ENCODE results near the gene RAP1GAP2. TPM values are rescaled to one million over a fixed set of nuclear protein-coding genes. Genes with fewer than 3 reads are reported as not detected.
"Not testable (repeated sequence)": the region's sequence is repeated elsewhere in the genome, so short reads cannot be mapped to it uniquely, and the experiment has no call there.

Gene RAP1GAP2
- total RNA-seq, 2 experiments from 2014 or later: 9.4 to 11.0 TPM

DNA sequence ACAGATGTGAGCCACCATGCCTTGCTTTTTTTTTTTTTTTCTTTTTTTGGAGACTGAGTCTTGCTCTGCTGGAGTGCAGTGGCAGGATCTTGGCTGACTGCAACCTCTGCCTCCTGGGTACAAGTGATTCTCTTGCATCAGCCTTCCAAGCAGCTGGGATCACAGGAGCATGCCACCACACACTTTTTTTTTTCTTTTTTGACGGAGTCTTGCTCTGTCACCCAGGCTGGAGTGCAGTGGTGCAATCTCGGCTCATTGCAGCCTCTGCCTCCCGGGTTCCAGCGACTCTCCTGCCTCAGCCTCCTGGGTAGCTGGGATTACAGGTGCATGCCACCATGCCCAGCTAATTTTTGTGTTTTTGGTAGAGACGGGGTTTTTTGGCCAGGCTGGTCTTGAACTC is 23.1 kb downstream of the RAP1GAP2 start:
- Mint-ChIP-seq H3K4me1 (ENCODE audit: low read depth) (peaks cover 18% of the 10 kb centered on the region), H3K27me3 (ENCODE audit: low read depth) (peaks cover 17% of the 10 kb centered on the region)
- CTCF ChIA-PET; POLR2A ChIA-PET; H3K36me3 Mint-ChIP-seq (ENCODE audit: low read depth); H3K4me3 Mint-ChIP-seq; DNase-seq; ATAC-seq; H3K9me3 Mint-ChIP-seq (ENCODE audit: insufficient read depth); H3K27ac Mint-ChIP-seq: not testable (repeated sequence)

- H3K4me1 Mint-ChIP-seq (ENCODE audit: low read depth): peaks cover 11% of the 10 kb centered on the region
- no peak overlapping the region for H3K27ac Mint-ChIP-seq
- peaks cover 17% of the 10 kb centered on the region for H3K27me3 Mint-ChIP-seq (ENCODE audit: low read depth)
- H3K9me3 Mint-ChIP-seq (ENCODE audit: insufficient read depth): no peaks in the 10 kb centered on the region
- no peak for DNase-seq
- no peak for ATAC-seq
- ChIA-PET CTCF (no interaction called here), POLR2A (no interaction called here)
- no peak overlapping the region for H3K4me3 Mint-ChIP-seq
- peaks cover 2% of the 10 kb centered on the region for H3K36me3 Mint-ChIP-seq (ENCODE audit: low read depth)
Measured at GRCh38 chr17:2819921-2820501, 23.8 kb downstream of the RAP1GAP2 start.

- H3K27me3 Mint-ChIP-seq (ENCODE audit: low read depth): peaks cover 23% of the 10 kb centered on the region
- no peak overlapping the region for H3K4me3 Mint-ChIP-seq
- ChIA-PET CTCF (no interaction called here), POLR2A (no interaction called here)
- ATAC-seq: no peak
- H3K36me3 Mint-ChIP-seq (ENCODE audit: low read depth): no peaks in the 10 kb centered on the region
- no peak overlapping the region for H3K27ac Mint-ChIP-seq
- no peaks in the 10 kb centered on the region for H3K9me3 Mint-ChIP-seq (ENCODE audit: insufficient read depth)
- DNase-seq: no peak
- H3K4me1 Mint-ChIP-seq (ENCODE audit: low read depth): peaks cover 5% of the 10 kb centered on the region
Measured at GRCh38 chr17:2821868-2822267, 25.6 kb downstream of the RAP1GAP2 start.

GRCh38 chr17:2822358-2822757 is 26.1 kb downstream of the RAP1GAP2 start:
- ChIA-PET CTCF (no interaction called here), POLR2A (no interaction called here)
- no peak for ATAC-seq
- DNase-seq: no peak
- peaks cover 5% of the 10 kb centered on the region for H3K4me1 Mint-ChIP-seq (ENCODE audit: low read depth)
- H3K36me3 Mint-ChIP-seq (ENCODE audit: low read depth): no peaks in the 10 kb centered on the region
- no peak overlapping the region for H3K4me3 Mint-ChIP-seq
- H3K27ac Mint-ChIP-seq: no peak overlapping the region
- H3K27me3 Mint-ChIP-seq (ENCODE audit: low read depth): peaks cover 28% of the 10 kb centered on the region
- H3K9me3 Mint-ChIP-seq (ENCODE audit: insufficient read depth): no peaks in the 10 kb centered on the region

- H3K27me3 Mint-ChIP-seq (ENCODE audit: low read depth): peaks cover 27% of the 10 kb centered on the region
Measured at GRCh38 chr17:2825253-2825970, 29.2 kb downstream of the RAP1GAP2 start.

GRCh38 chr17:2828397-2829038 is 32.3 kb downstream of the RAP1GAP2 start:
- Mint-ChIP-seq H3K4me3 (peak overlapping the region; percentile 29), H3K9me3 (ENCODE audit: insufficient read depth) (no peaks in the 10 kb centered on the region), H3K27ac (no peak overlapping the region), H3K27me3 (ENCODE audit: low read depth) (peaks cover 18% of the 10 kb centered on the region), H3K36me3 (ENCODE audit: low read depth) (no peaks in the 10 kb centered on the region), H3K4me1 (ENCODE audit: low read depth) (peaks cover 14% of the 10 kb centered on the region)
- CTCF ChIA-PET: interaction anchor here (0.8 to 1.7 kb wide), 3 partner anchors 18 to 446 kb away, joined by 3 to 9 read pairs (median 4); no protein-coding TSS in a partner anchor
- DNase-seq (peak; percentile 82), ATAC-seq (peak; percentile 84)
- POLR2A ChIA-PET: no interaction called here

More at GRCh38 chr17:2825253-2825970, 29.2 kb downstream of the RAP1GAP2 start:
- Mint-ChIP-seq H3K27ac (no peak overlapping the region), H3K36me3 (ENCODE audit: low read depth) (no peaks in the 10 kb centered on the region), H3K9me3 (ENCODE audit: insufficient read depth) (no peaks in the 10 kb centered on the region), H3K4me3 (no peak overlapping the region), H3K4me1 (ENCODE audit: low read depth) (peaks cover 14% of the 10 kb centered on the region)
- ATAC-seq (no peak), DNase-seq (no peak)
- ChIA-PET POLR2A (interaction anchor here (3.0 kb wide), 1 partner anchor 11 kb away, joined by 10 read pairs; no protein-coding TSS in a partner anchor), CTCF (interaction anchor here (0.8 to 2.1 kb wide), 3 partner anchors 10 to 39 kb away, joined by 3 to 10 read pairs (median 3); no protein-coding TSS in a partner anchor)

DNA sequence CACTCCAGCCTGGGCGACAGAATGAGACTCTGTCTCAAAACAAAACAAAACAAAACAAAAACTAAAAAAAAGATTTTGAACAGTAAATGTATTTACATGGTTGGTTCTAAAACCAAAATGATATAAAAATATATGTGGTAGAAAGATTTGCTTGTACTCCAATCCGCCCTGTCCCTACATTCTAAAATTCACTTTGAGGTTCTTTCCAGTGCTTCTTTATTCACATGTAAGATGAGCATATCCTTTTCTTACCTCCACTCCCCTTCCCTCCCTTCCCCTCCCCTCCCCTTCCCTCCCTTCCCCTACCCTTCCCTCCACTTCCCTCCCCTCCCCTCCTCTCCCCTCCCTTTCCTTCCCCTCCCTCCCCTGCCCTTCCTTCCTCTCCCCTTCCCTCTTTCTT is 34.4 kb downstream of the RAP1GAP2 start:
- no peaks in the 10 kb centered on the region for H3K9me3 Mint-ChIP-seq (ENCODE audit: insufficient read depth)
- POLR2A ChIA-PET: interaction anchor here (0.9 kb wide), 1 partner anchor 40 kb away, joined by 4 read pairs; no protein-coding TSS in a partner anchor
- H3K36me3 Mint-ChIP-seq (ENCODE audit: low read depth): no peaks in the 10 kb centered on the region
- no peak for DNase-seq
- no peak overlapping the region for H3K4me3 Mint-ChIP-seq
- peaks cover 17% of the 10 kb centered on the region for H3K27me3 Mint-ChIP-seq (ENCODE audit: low read depth)
- ATAC-seq: no peak
- H3K4me1 Mint-ChIP-seq (ENCODE audit: low read depth): peaks cover 11% of the 10 kb centered on the region
- CTCF ChIA-PET: no interaction called here
- H3K27ac Mint-ChIP-seq: no peak overlapping the region

DNA sequence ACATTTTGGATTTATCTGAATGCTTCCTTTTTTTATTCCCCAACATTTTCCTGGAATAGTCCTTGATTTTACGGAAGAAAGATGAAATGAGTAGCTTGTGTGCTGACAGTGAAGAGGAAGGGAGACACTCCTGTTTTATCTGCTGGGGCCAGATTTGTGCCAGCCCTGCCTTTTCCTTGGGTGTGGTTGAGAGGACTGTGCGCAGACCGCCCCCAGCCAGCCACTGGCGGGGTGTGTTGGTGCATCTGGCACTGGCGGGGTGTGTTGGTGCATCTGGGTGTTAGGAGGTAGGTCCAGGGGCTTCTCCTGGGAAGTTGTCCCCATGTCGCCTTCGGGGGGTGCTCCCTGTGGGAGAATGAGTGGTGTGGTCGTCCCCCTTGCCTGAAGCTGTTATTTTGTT is 39.5 kb downstream of the RAP1GAP2 start:
- ATAC-seq: no peak
- no peak overlapping the region for H3K4me3 Mint-ChIP-seq
- CTCF ChIA-PET: interaction anchor here (1.9 to 2.3 kb wide), 2 partner anchors 50 to 454 kb away, joined by 4 to 18 read pairs; no protein-coding TSS in a partner anchor
- no peaks in the 10 kb centered on the region for H3K9me3 Mint-ChIP-seq (ENCODE audit: insufficient read depth)
- H3K27me3 Mint-ChIP-seq (ENCODE audit: low read depth): peaks cover 10% of the 10 kb centered on the region
- H3K36me3 Mint-ChIP-seq (ENCODE audit: low read depth): no peaks in the 10 kb centered on the region
- POLR2A ChIA-PET: no interaction called here
- DNase-seq: no peak
- H3K27ac Mint-ChIP-seq: no peak overlapping the region
- peaks cover 4% of the 10 kb centered on the region for H3K4me1 Mint-ChIP-seq (ENCODE audit: low read depth)

GRCh38 chr17:2837147-2837561 is 40.9 kb downstream of the RAP1GAP2 start:
- no peak overlapping the region for H3K27ac Mint-ChIP-seq
- ATAC-seq: no peak
- POLR2A ChIA-PET: no interaction called here
- CTCF ChIA-PET: interaction anchor here (0.7 to 2.3 kb wide), 8 partner anchors 12 to 455 kb away, joined by 3 to 18 read pairs (median 4); no protein-coding TSS in a partner anchor
- H3K36me3 Mint-ChIP-seq (ENCODE audit: low read depth): no peaks in the 10 kb centered on the region
- peak; percentile 44 for DNase-seq
- peaks cover 4% of the 10 kb centered on the region for H3K4me1 Mint-ChIP-seq (ENCODE audit: low read depth)
- no peak overlapping the region for H3K4me3 Mint-ChIP-seq
- H3K9me3 Mint-ChIP-seq (ENCODE audit: insufficient read depth): no peaks in the 10 kb centered on the region
- peaks cover 10% of the 10 kb centered on the region for H3K27me3 Mint-ChIP-seq (ENCODE audit: low read depth)

- ATAC-seq (no peak), DNase-seq (no peak)
- ChIA-PET POLR2A (no interaction called here), CTCF (no interaction called here)
- no peak overlapping the region for H3K27ac Mint-ChIP-seq
- H3K4me3 Mint-ChIP-seq: no peak overlapping the region
- H3K9me3 Mint-ChIP-seq (ENCODE audit: insufficient read depth): no peaks in the 10 kb centered on the region
- peaks cover 2% of the 10 kb centered on the region for H3K27me3 Mint-ChIP-seq (ENCODE audit: low read depth)
- peaks cover 4% of the 10 kb centered on the region for H3K4me1 Mint-ChIP-seq (ENCODE audit: low read depth)
- no peaks in the 10 kb centered on the region for H3K36me3 Mint-ChIP-seq (ENCODE audit: low read depth)
Measured at GRCh38 chr17:2841606-2842005, 45.4 kb downstream of the RAP1GAP2 start.

DNA sequence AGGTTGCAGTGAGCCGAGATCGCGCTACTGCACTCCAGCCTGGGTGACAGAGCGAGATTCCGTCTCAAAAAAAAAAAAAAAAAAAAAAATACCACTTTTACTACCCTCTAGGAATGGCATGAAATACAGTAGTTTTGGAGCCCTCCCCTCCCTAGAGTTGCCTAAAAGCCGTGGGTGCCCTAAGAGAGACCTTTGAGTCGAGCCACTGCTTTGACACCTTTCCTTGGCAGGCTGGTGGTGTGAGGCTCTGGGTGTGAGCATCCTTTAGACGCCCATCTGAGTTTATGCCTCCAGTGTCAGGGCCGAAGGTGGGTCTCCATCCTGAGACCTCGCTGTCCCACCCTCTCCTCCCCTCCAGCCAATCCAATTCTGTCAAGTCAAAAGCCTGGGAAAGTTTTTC is 46.2 kb downstream of the RAP1GAP2 start:
- Mint-ChIP-seq H3K27me3 (ENCODE audit: low read depth) (no peaks in the 10 kb centered on the region), H3K4me1 (ENCODE audit: low read depth) (peaks cover under 1% of the 10 kb centered on the region), H3K9me3 (ENCODE audit: insufficient read depth) (no peaks in the 10 kb centered on the region), H3K36me3 (ENCODE audit: low read depth) (no peaks in the 10 kb centered on the region), H3K4me3 (no peak overlapping the region), H3K27ac (no peak overlapping the region)
- DNase-seq: no peak
- ATAC-seq: no peak
- ChIA-PET POLR2A (no interaction called here), CTCF (no interaction called here)

- ChIA-PET CTCF (interaction anchor here (0.8 kb wide), 1 partner anchor 58 kb away, joined by 3 read pairs; no protein-coding TSS in a partner anchor), POLR2A (no interaction called here)
Measured at GRCh38 chr17:2844416-2844815, 48.2 kb downstream of the RAP1GAP2 start.

More at GRCh38 chr17:2844416-2844815, 48.2 kb downstream of the RAP1GAP2 start:
- peaks cover 13% of the 10 kb centered on the region for H3K4me1 Mint-ChIP-seq (ENCODE audit: low read depth)
- H3K27ac Mint-ChIP-seq: no peak overlapping the region
- H3K36me3 Mint-ChIP-seq (ENCODE audit: low read depth): no peaks in the 10 kb centered on the region
- no peaks in the 10 kb centered on the region for H3K9me3 Mint-ChIP-seq (ENCODE audit: insufficient read depth)
- peaks cover 3% of the 10 kb centered on the region for H3K27me3 Mint-ChIP-seq (ENCODE audit: low read depth)
- DNase-seq (no peak), ATAC-seq (no peak)
- H3K4me3 Mint-ChIP-seq: no peak overlapping the region

All from activated CD8-positive, alpha-beta T cell treated with anti-CD3 and anti-CD28 coated beads, Interleukin-2, amount 10 ng/mL, durations not matched to agents 7 days and 5 days (primary cell).